ENCODE measurements around the gene HOXB3. TPM values are rescaled to one million over a fixed set of nuclear protein-coding genes. Genes with fewer than 3 reads are reported as not detected.

Gene HOXB3
- polyA plus RNA-seq, 1 donor (not counting 4 experiments of a cell fraction or from before 2014, with no cell fraction given): 1.1 TPM

DNA sequence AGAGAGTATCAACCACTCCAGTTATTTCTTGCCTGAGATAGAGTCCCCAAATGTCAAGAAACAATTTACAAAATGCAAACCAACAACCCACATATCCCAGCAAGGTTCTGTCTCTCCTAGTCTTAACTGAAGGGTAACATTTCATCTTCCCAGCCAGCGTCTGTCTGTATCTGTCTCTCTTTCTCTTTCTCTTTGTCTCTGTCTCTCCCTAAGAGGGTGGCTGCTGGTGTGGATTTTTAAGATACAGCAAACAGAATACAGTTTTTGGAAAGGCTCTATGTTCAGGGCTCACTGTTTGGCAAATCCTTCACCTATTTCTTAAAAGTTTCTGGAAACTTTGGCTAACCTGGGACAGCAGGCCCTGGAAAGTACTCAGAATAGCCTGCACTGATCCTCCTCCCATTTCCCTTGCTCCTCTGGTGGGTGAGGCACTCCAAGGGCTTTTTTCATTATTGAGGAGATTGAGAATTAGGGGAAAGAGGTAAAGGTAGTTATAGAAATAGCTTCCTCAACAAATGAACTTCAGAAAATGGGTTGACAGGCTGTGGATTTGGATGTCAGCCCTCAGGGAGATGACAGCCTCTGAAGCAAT is 18.1 kb downstream of the HOXB3 start:
- DNase-seq (ENCODE audit: low read depth, low spot score) (no peak), FAIRE-seq (no peak)
- Histone ChIP-seq H3K36me3 (ENCODE audit: control insufficient read depth in 2 of 2, extremely low read depth in 1 of 2, insufficient read depth in 2 of 2, low read length in 2 of 2) (peaks cover 0 to 2% of the 10 kb centered on the region in 2 experiments), H3K27ac (ENCODE audit: control insufficient read depth, insufficient read depth, low read length) (no peak overlapping the region), H3K9me1 (ENCODE audit: control insufficient read depth, extremely low read depth, insufficient read depth, low read length) (no peaks in the 10 kb centered on the region), H2AFZ (ENCODE audit: control insufficient read depth, low read length) (no peak overlapping the region), H3K4me3 (ENCODE audit: control insufficient read depth in 2 of 3, extremely low read depth in 1 of 3, insufficient read depth in 2 of 3, low read depth in 1 of 3, low read length in 3 of 3) (no peak overlapping the region), H3K9me3 (ENCODE audit: control insufficient read depth, low read depth, low read length) (no peaks in the 10 kb centered on the region), H3K4me1 (ENCODE audit: control insufficient read depth, extremely low read depth, insufficient read depth, low read length) (peaks cover 18% of the 10 kb centered on the region), H3K79me2 (ENCODE audit: control insufficient read depth, insufficient read depth, low read length) (no peaks in the 10 kb centered on the region), H3K9ac (ENCODE audit: control insufficient read depth, extremely low read depth, insufficient read depth, low read length) (no peak overlapping the region), H4K20me1 (ENCODE audit: control insufficient read depth, extremely low read depth, insufficient read depth, low read length) (no peaks in the 10 kb centered on the region), H3K27me3 (ENCODE audit: control insufficient read depth, extremely low read depth, insufficient read depth, low read length) (peaks cover 78% of the 10 kb centered on the region), H3K4me2 (ENCODE audit: control insufficient read depth, extremely low read depth, insufficient read depth, low read depth, low read length) (no peak overlapping the region)
- TF ChIP-seq CTCF (optimal IDR thresholded peaks at IDR 0.05 in 1 of 3, IDR thresholded peaks at IDR 0.05 in 1 of 3, conservative IDR thresholded peaks at IDR 0.05 in 1 of 3; ENCODE audit: extremely low read depth in 1 of 3, insufficient read depth in 2 of 3, low read length in 3 of 3) (no peak), EZH2 (IDR thresholded peaks at IDR 0.05; ENCODE audit: low read length) (no peak)
- dilution Hi-C loops (cut with MboI; ENCODE audit: extremely low pct_ligation_motif_present, low sequenced_read_pairs): no loop called here

- Histone ChIP-seq H2AFZ (ENCODE audit: control insufficient read depth, low read length) (no peak overlapping the region), H3K27me3 (ENCODE audit: control insufficient read depth, extremely low read depth, insufficient read depth, low read length) (peaks cover 78% of the 10 kb centered on the region), H3K9ac (ENCODE audit: control insufficient read depth, extremely low read depth, insufficient read depth, low read length) (no peak overlapping the region), H3K27ac (ENCODE audit: control insufficient read depth, insufficient read depth, low read length) (no peak overlapping the region), H3K36me3 (ENCODE audit: control insufficient read depth in 2 of 2, extremely low read depth in 1 of 2, insufficient read depth in 2 of 2, low read length in 2 of 2) (peaks cover 0 to 2% of the 10 kb centered on the region in 2 experiments), H3K9me3 (ENCODE audit: control insufficient read depth, low read depth, low read length) (no peaks in the 10 kb centered on the region), H3K4me1 (ENCODE audit: control insufficient read depth, extremely low read depth, insufficient read depth, low read length) (peaks cover 17% of the 10 kb centered on the region), H3K9me1 (ENCODE audit: control insufficient read depth, extremely low read depth, insufficient read depth, low read length) (no peaks in the 10 kb centered on the region), H3K79me2 (ENCODE audit: control insufficient read depth, insufficient read depth, low read length) (no peaks in the 10 kb centered on the region), H3K4me2 (ENCODE audit: control insufficient read depth, extremely low read depth, insufficient read depth, low read depth, low read length) (no peak overlapping the region), H4K20me1 (ENCODE audit: control insufficient read depth, extremely low read depth, insufficient read depth, low read length) (no peaks in the 10 kb centered on the region), H3K4me3 (ENCODE audit: control insufficient read depth in 2 of 3, extremely low read depth in 1 of 3, insufficient read depth in 2 of 3, low read depth in 1 of 3, low read length in 3 of 3) (no peak overlapping the region)
- dilution Hi-C loops (cut with MboI; ENCODE audit: extremely low pct_ligation_motif_present, low sequenced_read_pairs): no loop called here
- FAIRE-seq (no peak), DNase-seq (ENCODE audit: low read depth, low spot score) (no peak)
- TF ChIP-seq EZH2 (IDR thresholded peaks at IDR 0.05; ENCODE audit: low read length) (no peak), CTCF (optimal IDR thresholded peaks at IDR 0.05 in 1 of 3, IDR thresholded peaks at IDR 0.05 in 1 of 3, conservative IDR thresholded peaks at IDR 0.05 in 1 of 3; ENCODE audit: extremely low read depth in 1 of 3, insufficient read depth in 2 of 3, low read length in 3 of 3) (no peak)
Measured at GRCh38 chr17:48571024-48571818, 18.8 kb downstream of the HOXB3 start.
